ENCODE measurements around the gene ZNF282.
A peak's percentile ranks its signal among the peaks of the same experiment; 100 is the strongest.
"Not testable (repeated sequence)": the region's sequence is repeated elsewhere in the genome, so short reads cannot be mapped to it uniquely, and the experiment has no call there.

ZNF282 gene

DNA sequence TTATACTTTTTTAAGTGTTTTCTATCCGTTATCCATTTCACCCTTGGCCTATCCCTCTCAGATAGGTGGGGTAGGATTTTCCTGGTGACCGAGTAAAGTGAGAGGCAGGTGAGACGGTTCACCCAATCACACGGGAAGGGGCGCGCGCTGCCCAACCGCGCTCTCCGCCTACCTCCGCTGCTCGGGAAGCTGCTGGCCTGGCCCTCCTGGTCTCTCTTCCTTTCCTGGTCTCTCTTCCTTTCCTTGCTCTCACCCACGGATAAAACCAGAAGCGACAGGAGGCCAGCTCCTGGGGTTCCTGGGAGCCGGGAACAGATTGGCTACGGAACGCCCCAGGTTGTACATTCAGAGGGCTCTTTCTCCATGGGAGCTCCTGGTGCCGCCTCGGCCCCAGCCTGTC is 29.8 kb downstream of the ZNF282 start:
- no peak for DNase-seq

DNA sequence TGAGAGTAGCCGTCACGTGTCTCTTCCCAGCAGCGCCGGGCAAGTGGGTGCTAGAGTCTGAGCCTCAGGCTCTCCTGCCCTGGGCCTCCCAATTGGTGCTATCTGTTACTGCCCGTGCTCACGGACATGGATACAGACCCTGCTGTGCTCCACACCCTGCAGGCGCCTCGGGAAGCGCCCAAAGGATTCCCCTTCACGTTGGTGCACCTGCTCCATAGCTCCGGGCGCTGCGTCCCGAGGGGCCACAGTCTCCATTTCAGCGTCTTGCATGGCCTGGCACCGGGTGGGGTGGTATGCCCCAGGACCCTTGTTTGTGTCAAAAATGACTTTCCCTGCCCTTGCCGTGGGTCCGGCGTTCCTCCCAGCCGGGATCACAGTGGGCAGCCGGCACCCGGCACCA is 30.3 kb downstream of the ZNF282 start:
- DNase-seq, result no peak

DNA sequence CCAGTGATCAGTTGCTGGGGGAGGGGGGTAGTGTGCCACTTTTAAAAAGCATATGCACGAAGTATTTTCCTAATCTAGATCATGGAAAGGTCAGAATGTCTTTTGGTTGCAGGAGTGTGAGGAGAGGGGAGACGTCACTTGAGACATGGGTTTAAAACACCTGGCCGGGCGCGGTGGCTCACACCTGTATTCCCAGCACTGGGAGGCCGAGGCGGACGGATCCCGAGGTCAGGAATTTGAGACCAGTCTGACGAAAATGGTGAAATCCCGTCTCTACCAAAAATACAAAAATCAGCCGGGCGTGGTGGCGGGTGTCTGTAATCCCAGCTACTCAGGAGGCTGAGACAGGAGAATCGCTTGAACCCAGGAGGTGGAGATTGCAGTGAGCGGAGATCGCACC is 31.0 kb downstream of the ZNF282 start:
- not testable (repeated sequence) for DNase-seq

DNA sequence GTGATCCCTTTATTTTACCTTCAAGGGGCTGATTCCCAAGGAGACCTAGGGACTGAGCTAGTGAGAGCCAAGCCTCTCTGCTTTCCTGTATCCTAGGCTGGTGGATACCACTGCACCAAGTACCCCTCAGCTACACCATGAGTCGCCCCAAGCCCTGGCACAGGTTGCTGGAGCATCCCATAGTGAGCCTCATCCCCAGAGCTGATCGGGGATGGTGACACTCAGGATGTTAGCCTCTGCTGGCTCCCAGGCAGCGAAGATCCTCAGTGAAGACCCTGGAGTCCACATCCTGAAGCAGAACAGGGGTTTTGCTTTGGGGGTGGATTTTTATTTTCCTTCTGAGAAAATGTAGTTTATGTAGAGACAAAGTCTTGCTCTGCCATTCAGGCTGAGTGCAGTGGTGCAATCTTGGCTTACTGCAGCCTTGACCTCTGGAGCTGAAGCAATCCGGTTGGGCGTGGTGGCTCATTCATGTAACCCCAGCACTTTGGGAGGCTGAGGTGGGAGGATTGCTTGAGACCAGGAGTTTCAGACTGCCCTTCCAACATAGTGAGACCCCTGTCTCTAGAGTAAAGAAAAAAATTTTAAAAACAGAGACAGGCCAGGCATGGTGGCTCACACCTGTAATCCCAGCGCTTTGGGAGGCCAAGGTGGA is 31.6 kb downstream of the ZNF282 start:
- no peak for DNase-seq

DNA sequence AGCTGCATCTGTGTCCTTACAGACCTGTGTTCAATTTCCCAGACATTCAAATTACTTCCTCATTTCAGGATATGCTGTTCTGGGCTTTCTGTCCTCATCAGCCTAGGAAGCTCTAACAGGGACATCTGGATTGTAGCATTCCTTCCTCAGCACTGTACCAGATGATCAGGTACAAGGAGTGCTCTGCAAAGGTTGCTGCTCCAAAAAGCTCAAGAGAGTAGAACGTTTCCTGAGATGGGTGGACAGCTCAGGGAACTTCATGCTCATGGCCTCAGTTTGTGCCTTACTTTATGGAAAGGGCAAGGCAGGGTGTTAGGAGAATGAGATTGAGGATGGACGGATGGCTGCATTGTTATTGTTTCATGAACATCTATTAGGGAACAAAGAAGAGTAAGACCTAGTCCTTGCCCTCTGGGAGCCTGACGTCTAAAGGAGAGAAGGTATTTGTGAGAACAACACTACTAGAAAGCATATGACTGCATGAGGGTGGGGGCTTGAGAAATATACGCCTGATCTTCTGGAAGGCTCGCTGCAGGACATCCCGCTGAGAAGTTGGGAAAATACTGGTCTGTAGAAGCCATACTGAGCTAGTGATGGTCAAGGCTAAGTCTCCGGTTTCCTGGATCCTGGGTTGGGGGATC is 33.6 kb downstream of the ZNF282 start:
- DNase-seq, result no peak

DNA sequence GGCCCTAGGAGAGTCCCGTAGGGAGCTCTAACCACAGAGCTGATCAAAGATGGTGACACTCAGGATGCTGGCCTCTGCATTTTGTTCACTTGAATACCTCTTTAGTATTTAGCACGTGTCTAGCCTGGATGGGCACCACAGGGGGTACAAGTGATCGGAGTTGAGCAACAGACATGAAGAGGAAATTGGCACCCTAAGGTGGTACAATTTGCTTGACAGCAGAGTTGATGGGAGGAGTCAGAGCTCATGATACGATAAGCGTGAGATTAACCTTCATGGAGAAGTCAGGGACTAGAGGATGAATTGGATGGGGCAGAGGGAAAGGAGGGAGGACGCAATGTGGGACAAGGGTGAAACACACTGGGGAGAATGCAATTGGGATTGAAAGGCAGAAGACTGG is 34.2 kb downstream of the ZNF282 start:
- DNase-seq, result no peak

DNA sequence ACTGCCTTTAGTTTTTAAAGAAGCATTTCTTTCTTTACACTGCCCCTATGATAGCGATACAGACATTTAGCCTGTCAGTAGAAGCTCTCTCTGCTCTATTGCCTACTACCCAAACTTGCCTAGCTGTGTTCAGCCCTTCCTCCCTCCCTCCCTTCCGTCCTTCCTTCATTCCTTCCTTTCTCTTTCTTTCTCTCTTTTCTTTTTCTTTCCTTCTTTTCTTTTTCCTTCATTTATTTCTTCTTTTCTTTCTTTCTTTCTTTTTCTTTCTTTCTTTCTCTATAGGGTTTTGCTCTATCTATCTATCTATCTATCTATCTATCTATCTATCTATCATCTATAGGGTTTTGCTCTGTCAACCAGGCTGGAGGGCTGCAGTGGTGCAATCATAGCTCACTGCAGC is 37.0 kb downstream of the ZNF282 start:
- DNase-seq, result no peak

DNA sequence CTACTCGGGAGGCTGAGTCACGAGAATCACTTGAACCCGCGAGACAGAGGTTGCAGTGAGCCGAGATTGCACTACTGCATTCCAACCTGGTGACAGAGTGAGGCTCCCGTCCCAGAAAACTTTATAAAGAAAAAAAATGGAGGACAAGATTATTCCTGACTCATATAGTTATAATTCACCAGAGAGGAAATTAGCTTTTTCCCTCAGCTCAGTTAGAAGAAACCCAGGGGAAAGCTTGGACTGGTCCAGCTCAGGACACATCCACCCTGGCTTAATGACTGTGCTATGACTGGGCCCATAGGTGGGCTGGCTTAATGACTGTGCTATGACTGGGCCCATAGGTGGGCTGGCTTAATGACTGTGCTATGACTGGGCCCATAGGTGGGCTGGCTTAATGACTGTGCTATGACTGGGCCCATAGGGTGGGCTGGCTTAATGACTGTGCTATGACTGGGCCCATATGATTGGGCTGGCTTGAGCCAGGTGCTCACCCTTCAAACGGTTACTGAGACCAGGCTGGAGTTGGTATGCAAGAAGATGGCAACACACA is 38.4 kb downstream of the ZNF282 start:
- peak; percentile 88 for DNase-seq

DNA sequence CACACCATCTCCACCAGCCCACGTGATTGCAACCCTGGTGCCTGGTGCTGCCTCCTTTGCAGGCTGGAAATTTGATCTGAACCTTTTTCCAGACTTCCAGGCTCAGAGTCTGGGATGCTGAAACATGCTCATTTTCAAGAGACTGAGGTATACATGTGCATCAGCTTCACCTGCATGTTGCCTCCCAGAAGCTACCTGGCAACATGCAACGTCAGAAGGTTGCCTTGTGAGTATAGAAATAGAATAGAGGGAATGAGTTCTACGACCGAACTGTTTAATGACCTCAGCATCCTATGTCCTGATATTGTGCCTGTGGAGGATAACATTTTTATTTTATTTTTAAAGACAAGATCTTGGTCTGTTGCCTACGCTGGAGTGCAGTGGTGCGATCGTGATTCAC is 42.2 kb downstream of the ZNF282 start:
- no peak for DNase-seq

DNA sequence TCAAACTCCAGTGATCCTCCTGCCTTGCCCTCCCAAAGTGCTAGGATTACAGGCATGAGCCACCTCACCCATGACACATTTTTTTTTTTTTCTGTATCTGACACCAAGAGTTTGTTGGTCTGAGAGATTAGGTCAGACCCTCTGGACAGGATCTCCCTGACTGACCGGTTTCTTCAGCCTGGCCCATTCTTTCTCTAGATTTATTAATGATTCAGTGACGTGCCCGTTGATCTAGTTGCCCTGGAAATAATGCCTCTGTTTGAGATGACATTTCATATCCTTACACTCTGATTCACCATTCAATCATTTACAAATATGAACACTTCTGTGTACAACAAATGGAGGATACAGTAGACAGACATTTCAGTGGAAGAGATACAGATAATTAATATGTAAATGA is 42.7 kb downstream of the ZNF282 start:
- no peak for DNase-seq

DNA sequence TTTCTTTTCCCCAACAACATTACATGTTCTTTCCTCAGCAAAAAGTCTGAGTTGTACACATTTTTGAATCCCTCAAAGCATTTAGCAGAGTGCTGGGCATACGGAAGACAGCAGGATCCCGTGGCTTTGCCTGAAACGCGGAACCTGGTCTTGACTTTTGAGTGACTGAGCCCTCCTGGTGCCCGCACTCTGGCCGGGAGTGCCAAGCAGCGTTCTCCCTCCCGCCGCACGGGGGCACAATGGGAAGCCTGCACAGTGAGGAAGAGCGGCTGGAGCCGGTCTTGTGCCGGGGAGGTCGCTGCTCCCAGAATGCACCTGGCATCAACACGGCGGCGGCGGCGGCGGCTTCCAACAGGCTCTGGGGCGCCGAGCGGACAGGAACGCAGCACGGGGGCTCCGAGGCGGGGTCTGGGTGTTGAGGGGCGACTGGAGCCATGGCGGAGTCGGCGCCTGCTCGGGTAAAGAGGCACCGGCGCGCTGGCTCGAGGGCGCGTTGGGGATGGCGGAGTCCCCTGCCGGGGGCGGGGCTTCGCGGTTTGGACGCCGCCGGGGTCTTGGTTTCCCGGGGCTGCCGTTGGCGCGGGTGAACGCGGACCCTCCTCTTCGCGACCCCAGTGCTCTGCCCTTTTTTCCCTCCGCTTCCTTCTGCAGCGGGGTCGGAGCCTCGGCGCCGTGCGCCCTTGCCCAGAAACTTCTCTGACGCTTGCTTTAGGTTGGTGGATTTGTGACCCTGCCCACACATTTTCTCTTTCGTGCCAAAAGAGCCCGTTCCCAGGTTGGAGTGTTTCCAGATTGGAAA is 44.2 kb downstream of the ZNF282 start, which contains the start of gene ZNF212:
Gene ZNF212 (plus strand): TSS at position 307 of the 799 bp plus-strand sequence. CDS start 128 bp downstream, at position 435.
- peak; percentile 87 for DNase-seq

DNA sequence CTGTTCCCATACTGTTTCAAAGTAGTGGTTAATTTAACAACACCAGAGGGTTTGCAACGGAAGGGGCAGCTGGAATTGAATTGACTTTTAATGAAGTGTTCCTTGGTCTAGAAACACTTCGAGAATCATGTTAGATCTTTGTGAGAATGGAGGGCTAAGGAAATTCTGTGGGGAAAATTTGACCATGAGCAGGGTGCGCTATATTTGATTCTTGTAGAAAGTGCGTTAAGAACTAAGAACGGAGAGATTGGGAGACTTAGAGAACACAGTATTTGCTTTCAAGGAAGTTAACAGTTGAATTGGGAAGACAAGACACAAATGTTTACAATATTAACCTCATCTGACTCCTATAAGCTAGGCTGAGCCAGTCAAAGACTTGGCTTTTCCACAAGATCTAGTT is 45.3 kb downstream of the ZNF282 start:
- DNase-seq, result no peak

DNA sequence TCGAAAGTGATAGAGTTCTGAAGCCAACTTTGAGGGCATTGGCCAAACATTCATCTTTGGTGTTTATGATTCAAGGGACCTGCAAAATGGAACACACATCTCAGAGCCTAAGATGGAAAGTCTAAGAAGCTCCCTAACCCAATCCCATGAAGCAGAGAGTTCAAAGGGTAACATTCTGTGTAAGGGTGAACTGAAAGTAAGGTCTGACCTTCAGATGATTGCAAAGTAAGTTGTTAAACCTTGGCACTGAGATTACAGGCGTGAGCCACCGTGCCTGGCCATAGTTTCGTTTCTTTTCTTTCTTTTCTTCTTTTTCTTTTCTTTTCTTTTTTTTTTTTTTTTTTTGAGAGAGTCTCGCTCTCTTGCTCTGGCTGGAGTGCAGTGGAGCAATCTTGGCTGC is 46.4 kb downstream of the ZNF282 start:
- DNase-seq, result no peak

DNA sequence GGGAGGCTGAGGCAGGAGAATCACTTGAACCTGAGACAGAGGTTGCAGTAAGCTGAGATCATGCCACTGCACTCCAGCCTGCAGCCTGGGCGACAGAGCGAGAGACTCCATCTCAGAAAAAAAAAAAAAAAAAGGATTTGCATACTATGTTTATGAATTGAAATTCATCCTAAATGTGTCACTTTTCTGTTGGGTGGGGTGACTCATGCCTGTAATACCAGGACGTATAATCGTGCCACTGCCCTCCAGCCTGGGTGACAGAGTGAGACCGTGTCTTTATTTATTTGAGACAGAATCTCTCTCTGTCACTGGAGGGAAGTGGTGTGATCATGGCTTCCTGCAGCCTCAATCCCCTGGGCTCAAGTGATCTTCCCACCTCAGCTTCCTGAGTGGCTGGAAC is 49.9 kb downstream of the ZNF282 start:
- DNase-seq, result peak; percentile 22

DNA sequence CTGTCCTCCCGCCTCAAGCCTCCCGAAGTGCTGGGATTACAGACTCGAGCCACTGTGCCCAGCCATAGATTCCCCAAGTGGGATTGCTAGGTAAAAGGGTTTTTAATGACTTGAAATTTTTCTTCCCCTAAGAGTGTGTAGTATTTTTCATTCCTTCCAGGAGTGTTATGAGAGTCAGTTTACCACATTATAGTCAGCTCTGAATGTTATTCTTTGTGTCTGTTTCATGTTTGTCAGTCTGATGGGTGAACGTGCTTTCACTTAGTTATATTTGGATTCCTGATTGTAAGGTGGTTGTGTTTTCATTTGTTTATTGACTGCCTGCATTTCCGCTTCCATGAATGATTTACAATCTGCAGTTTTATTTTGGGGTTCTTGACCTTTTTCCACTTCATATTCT is 50.4 kb downstream of the ZNF282 start:
- DNase-seq, result no peak

DNA sequence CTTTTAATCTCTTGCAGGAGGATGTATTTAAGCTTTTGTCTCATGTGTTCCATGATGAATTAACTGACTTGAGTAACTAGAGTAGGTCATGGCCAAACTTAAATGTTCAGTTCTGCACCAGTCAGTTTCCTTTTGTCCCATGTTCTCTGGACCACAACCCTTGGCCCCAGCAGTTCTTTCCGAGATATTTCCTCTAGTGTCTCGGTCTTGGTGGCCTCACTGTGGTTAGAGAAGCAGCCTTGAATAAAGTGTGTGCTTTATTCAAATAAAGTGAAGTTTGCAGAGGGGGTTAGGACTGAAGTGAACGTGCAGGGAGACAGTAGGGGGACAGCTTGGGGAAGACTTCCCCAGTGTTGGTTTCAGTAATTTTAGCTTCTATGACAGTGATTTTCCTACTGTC is 53.4 kb downstream of the ZNF282 start:
- DNase-seq, result no peak

DNA sequence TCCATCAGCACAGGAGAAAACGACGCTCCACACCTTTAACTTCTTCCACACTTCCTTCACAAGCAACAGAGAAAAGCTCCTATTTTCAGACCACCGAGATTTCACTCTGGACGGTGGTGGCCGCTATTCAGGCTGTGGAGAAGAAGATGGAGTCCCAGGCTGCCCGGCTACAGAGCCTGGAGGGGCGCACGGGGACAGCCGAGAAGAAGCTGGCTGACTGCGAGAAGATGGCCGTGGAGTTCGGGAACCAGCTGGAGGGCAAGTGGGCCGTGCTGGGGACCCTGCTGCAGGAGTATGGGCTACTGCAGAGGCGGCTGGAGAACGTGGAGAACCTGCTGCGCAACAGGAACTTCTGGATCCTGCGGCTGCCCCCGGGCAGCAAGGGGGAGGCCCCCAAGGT is 54.8 kb downstream of the ZNF282 start:
- not testable (repeated sequence) for DNase-seq

DNA sequence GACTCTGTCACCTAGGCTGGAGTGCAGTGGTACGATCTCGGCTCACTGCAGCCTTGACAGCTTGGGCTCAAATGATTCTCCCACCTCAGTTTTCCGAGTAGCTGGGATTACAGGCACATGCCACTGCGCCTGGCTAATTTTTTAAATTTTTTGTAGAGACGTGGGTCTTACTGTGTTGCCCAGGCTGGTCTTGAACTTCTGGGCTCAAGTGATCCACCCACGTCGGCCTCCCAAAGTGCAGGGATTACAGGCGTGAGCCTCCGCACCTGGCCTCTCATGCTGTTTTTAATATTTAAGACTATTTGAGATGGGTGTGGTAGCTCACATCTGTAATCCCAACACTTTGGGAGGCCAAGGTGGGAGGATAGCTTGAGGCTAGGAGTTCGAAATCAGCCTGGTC is 56.2 kb downstream of the ZNF282 start:
- DNase-seq, result not testable (repeated sequence)

DNA sequence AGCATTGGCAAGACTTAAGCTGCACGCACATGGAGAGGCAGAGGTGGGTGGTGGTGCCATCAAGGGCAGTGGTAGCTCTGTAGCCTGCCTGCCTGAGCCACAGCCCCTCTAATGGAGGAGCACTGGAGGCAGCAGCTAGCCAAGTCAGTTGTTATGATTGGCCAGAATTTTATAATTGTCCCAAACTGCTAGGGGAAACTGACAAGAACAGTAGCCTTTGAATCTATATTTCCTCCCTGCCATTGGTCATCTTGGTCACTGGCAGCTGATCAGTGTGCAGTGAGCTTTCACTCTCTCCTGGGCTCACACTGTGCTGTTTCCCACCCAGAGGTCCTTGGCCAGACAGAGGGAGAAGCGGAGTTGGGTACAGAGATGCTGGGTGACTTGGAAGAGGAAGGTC is 57.0 kb downstream of the ZNF282 start:
- no peak for DNase-seq

DNA sequence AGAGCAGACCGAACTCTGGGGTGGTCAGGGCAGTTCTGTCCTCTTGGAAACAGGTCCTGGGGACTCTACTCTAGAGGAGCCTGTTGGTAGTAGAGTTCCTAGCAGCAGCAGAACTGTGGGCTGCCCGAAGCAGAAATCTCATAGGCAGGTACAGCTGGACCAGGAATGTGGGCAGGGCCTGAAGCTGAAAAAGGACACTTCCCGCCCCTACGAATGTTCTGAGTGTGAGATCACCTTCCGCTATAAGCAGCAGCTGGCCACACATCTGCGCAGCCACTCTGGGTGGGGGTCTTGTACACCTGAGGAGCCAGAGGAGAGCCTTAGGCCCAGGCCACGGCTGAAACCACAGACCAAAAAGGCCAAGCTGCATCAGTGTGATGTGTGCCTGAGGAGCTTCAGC is 58.3 kb downstream of the ZNF282 start:
- no peak for DNase-seq

DNA sequence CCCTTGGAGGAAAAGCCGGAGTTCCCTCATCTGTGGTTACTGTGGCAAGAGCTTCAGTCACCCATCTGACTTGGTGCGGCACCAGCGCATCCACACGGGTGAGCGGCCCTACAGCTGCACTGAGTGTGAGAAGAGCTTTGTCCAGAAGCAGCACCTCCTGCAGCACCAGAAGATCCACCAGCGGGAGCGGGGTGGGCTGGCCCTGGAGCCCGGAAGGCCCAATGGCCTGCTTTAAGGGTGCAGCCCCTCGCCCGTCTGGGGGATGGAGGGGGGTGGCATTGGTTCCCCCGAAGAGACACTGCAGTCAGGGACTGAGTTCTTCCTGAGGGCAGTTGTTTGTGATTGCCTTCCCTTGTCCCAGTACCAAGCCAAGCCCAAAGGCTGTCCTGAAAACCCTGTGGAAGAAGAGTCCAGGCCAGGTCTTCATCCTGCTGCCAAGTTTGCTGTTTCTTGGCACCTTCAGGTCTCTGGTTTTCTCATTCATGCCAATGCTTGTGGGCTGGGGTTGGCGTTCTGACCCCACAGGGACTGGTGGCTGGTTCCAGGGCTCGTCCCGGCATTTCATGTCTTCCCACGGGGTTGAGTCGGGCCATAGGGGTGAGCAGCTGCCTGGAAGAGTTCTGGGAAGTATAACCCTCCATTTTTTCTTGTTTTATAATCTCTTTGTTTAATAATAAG is 59.0 kb downstream of the ZNF282 start:
- DNase-seq, result no peak

DNA sequence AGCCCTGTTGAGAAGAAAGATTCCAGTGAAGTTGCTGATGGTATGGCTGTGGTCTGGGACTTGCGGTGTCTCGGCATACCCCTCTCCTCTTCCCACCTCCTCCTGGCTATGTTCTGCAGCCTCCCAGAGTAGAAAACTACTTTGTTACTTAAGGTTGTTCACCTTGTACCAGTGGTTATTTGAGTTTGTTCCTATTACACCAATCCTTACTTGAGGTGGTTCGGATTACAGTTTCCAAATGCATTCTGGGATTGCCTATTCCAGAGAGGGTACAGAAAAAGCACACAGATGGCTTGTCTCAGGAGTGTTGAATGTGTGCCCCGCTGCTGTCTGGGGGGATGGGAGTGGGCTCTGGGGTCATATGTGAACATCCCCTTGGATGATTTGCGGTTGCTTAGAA is 59.8 kb downstream of the ZNF282 start:
- DNase-seq, result no peak

DNA sequence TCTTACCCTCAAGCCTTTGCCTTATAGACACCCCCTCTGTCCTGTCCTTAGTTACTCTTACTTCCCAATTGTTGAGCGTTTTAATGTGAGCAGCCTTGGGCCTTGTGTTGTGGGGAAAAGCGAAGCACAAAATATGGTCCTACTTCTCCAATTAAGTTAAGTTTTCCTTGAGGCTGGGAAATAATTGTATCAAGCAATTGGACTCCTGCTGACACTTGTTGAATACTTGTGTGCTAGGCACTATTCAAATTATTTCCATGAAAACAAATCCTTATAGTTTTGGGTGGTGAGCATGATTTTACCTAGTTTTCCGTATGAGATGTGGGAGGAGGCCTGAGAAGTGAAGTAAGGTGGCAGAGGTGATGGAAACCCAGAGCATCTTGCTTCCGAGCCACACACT is 61.2 kb downstream of the ZNF282 start:
- DNase-seq, result no peak
